Thoracic aorta (tissue), 2 donors: ENCODE data around the gene FTO. TPM values are rescaled to one million over a fixed set of nuclear protein-coding genes. Genes with fewer than 3 reads are reported as not detected.

Source experiments
- ATAC-seq: fragments of 150-250 bp; one replicate; pipeline ENCODE4 v1.8.0; 2017; ENCODE audit warnings: low read depth; ENCODE audit not compliant: insufficient number of reproducible peaks, low FRiP score
- DNase-seq: peaks from one replicate; pipeline ENCODE4 v3.0.0-alpha.2; 2020; ENCODE audit warnings: low spot score
- H3K27ac ChIP-seq, 2 donors: fragments of 200-600 bp; sonication (generic); 1 replicate in 1 of 2; 2 replicates in 1 of 2; pipeline ENCODE4 v1.5.1; 2016; ENCODE audit warnings: mild to moderate bottlenecking in 2 of 2, moderate library complexity in 2 of 2
- H3K27me3 ChIP-seq: fragments of 200-600 bp; sonication (generic); replicated peaks from 2 replicates; pipeline ENCODE4 v1.6.0; 2016; ENCODE audit warnings: mild to moderate bottlenecking; ENCODE audit not compliant: insufficient read depth
- H3K36me3 ChIP-seq: fragments of 200-600 bp; sonication (generic); one replicate; pipeline ENCODE4 v1.5.1; 2016
- H3K4me1 ChIP-seq, 2 donors: fragments of 200-600 bp; sonication (generic); 1 replicate in 1 of 2; 2 replicates in 1 of 2; pipeline versions ENCODE4 v1.5.1 to v1.6.0; 2016; ENCODE audit warnings: low read depth in 2 of 2, mild to moderate bottlenecking in 1 of 2; ENCODE audit not compliant: control insufficient read depth in 1 of 2
- H3K4me3 ChIP-seq: fragments of 200-600 bp; sonication (generic); 2 replicates; pipeline ENCODE4 v1.5.1; 2016; ENCODE audit warnings: mild to moderate bottlenecking
- H3K9me3 ChIP-seq: fragments of 200-600 bp; sonication (generic); 2 replicates; pipeline ENCODE4 v1.5.1; 2016
- CTCF ChIP-seq: fragments of 200-600 bp; sonication (generic); IDR thresholded peaks from one replicate; pipeline ENCODE4 v1.5.1; 2019; ENCODE audit warnings: antibody characterized with exemption
- total RNA-seq, 2 donors: library from RNA; depleted of rRNA; stranded (reverse); fragments of >200 nt; gene quantifications; one replicate each; pipeline versions ENCODE4 v1.1.0 to v1.2.3, GENCODE V29; 2016

The FTO gene
- total RNA-seq, 2 donors from 2014 or later: 99.6 to 103 TPM

- no peak for TF ChIP-seq CTCF
- no peak for ATAC-seq
Measured at GRCh38 chr16:53792161-53792951, 88.4 kb downstream of the FTO start.

GRCh38 chr16:53803451-53803850, 99.5 kb downstream of the FTO start:
- no peak for ATAC-seq
- no peak overlapping the region for H3K27ac ChIP-seq
- DNase-seq: no peak
- H3K4me3 ChIP-seq: no peak overlapping the region
- no peak for TF ChIP-seq CTCF
- H3K4me1 ChIP-seq: peaks cover 0 to 6% of the 10 kb centered on the region in 2 donors
- no peaks in the 10 kb centered on the region for H3K27me3 ChIP-seq
- H3K36me3 ChIP-seq: no peaks in the 10 kb centered on the region
- H3K9me3 ChIP-seq: no peaks in the 10 kb centered on the region

More at GRCh38 chr16:53792161-53792951, 88.4 kb downstream of the FTO start:
- Histone ChIP-seq H3K9me3 (no peaks in the 10 kb centered on the region), H3K4me1 (peaks cover 7 to 23% of the 10 kb centered on the region in 2 donors), H3K4me3 (no peak overlapping the region), H3K27ac (no peak overlapping the region), H3K27me3 (no peaks in the 10 kb centered on the region), H3K36me3 (no peaks in the 10 kb centered on the region)
- no peak for DNase-seq

GRCh38 chr16:53803998-53804397, 100.0 kb downstream of the FTO start:
- DNase-seq (no peak), ATAC-seq (no peak)
- Histone ChIP-seq H3K9me3 (no peaks in the 10 kb centered on the region), H3K36me3 (no peaks in the 10 kb centered on the region), H3K27me3 (no peaks in the 10 kb centered on the region), H3K4me1 (peaks cover 0 to 6% of the 10 kb centered on the region in 2 donors), H3K4me3 (no peak overlapping the region), H3K27ac (no peak overlapping the region)
- no peak for TF ChIP-seq CTCF

- TF ChIP-seq CTCF: no peak
- Histone ChIP-seq H3K36me3 (no peaks in the 10 kb centered on the region), H3K27ac (no peak overlapping the region), H3K4me3 (no peak overlapping the region), H3K27me3 (no peaks in the 10 kb centered on the region), H3K9me3 (no peaks in the 10 kb centered on the region), H3K4me1 (peaks cover 0 to 6% of the 10 kb centered on the region in 2 donors)
- ATAC-seq: no peak
- no peak for DNase-seq
Measured at GRCh38 chr16:53804467-53804866, 100.5 kb downstream of the FTO start.

GRCh38 chr16:53805113-53805512, 101.2 kb downstream of the FTO start:
- Histone ChIP-seq H3K4me3 (no peak overlapping the region), H3K4me1 (peaks cover 0 to 6% of the 10 kb centered on the region in 2 donors), H3K9me3 (no peaks in the 10 kb centered on the region), H3K27ac (no peak overlapping the region), H3K27me3 (no peaks in the 10 kb centered on the region), H3K36me3 (no peaks in the 10 kb centered on the region)
- no peak for TF ChIP-seq CTCF
- ATAC-seq (no peak), DNase-seq (no peak)
